Measurements from ENCODE around the gene CENPT. TPM values are rescaled to one million over a fixed set of nuclear protein-coding genes. Genes with fewer than 3 reads are reported as not detected.
"Not testable (repeated sequence)": the region's sequence is repeated elsewhere in the genome, so short reads cannot be mapped to it uniquely, and the experiment has no call there.

The CENPT gene
- total and polyA plus RNA-seq, 5 experiments from 2014 or later: 11.8 to 117 (median 17.8) TPM

GRCh38 chr16:67873435-67874370, 26.2 kb upstream of the CENPT start:
- no peak for DNase-seq

GRCh38 chr16:67872631-67873434, 25.3 kb upstream of the CENPT start, which contains the start of gene EDC4:
Gene EDC4 (plus strand): TSS chr16:67873052. CDS start chr16:67873262, 210 bp downstream.
- H3K4me3 Mint-ChIP-seq: peak within 1 kb of the TSS; percentile 87 to 95 (median 90)
- POLR2A ChIA-PET: interaction anchor here (0.5 to 2.6 kb wide), 20 partner anchors 10 to 845 kb away, joined by 3 to 15 read pairs (median 4); partner anchors contain the start of genes CTCF, NFATC3, NRN1L and PSKH1
- H3K27ac Mint-ChIP-seq: peak within 1 kb of the TSS; percentile 70 to 95 (median 94)
- peak; percentile 74 to 91 (median 86) for DNase-seq
- ATAC-seq: peak; percentile 92 to 96
- peaks cover 0 to 42% (median 6%) of the 10 kb centered on the region in 3 donors for H3K36me3 Mint-ChIP-seq
- H3K4me1 Mint-ChIP-seq: peaks cover 20 to 39% (median 33%) of the 10 kb centered on the region in 4 donors
- no peaks in the 10 kb centered on the region for H3K9me3 Mint-ChIP-seq
- no peaks in the 10 kb centered on the region for H3K27me3 Mint-ChIP-seq

More at GRCh38 chr16:67873435-67874370, 26.2 kb upstream of the CENPT start:
- H3K27ac Mint-ChIP-seq: peak overlapping the region; percentile 70 to 95 (median 94)
- peak overlapping the region; percentile 87 to 95 (median 90) for H3K4me3 Mint-ChIP-seq
- H3K4me1 Mint-ChIP-seq: peaks cover 20 to 39% (median 33%) of the 10 kb centered on the region in 4 donors
- no peaks in the 10 kb centered on the region for H3K9me3 Mint-ChIP-seq
- H3K27me3 Mint-ChIP-seq: no peaks in the 10 kb centered on the region
- H3K36me3 Mint-ChIP-seq: peaks cover 0 to 44% (median 8%) of the 10 kb centered on the region in 3 donors
- POLR2A ChIA-PET: interaction anchor here (0.5 to 2.6 kb wide), 21 partner anchors 10 to 845 kb away, joined by 3 to 15 read pairs (median 4); partner anchors contain the start of genes CTCF, NFATC3, NRN1L and PSKH1
- no peak for ATAC-seq

- DNase-seq (no peak), ATAC-seq (no peak)
- H3K27me3 Mint-ChIP-seq: no peaks in the 10 kb centered on the region
- H3K4me3 Mint-ChIP-seq: peak overlapping the region; percentile 75 to 95 (median 90)
- no peaks in the 10 kb centered on the region for H3K9me3 Mint-ChIP-seq
- H3K4me1 Mint-ChIP-seq: peaks cover 20 to 39% (median 33%) of the 10 kb centered on the region in 4 donors
- peak overlapping the region; percentile 70 to 95 (median 92) for H3K27ac Mint-ChIP-seq
- POLR2A ChIA-PET: interaction anchor here (0.6 to 2.6 kb wide), 5 partner anchors 14 to 353 kb away, joined by 3 to 16 read pairs (median 4); partner anchors contain the start of genes PSKH1 and PSMB10
- H3K36me3 Mint-ChIP-seq: peaks cover 0 to 39% (median 6%) of the 10 kb centered on the region in 3 donors
Observed at GRCh38 chr16:67872131-67872630, 24.7 kb upstream of the CENPT start.

DNA sequence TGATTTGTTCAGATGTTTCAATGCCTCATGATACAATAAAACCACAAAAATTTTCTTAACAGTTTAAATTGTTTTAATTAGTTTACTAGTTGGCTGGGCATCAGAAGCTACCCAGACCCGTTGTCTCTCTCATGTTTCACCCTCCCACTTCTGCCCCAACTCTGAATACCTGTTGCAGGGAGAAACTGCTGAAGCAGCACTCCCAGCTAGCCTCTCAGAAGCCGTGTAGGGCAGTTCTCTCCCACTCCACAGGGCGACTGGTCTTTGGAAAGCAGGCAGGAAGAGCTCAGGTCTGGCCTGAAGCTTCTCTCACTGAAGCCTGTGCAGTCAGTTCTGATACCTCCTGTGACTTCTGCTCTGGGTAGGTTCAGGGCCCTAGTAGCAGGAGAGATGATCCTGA, 23.8 kb upstream of the CENPT start:
- Mint-ChIP-seq H3K9me3 (no peaks in the 10 kb centered on the region), H3K4me3 (peak overlapping the region in 3 of 10 donors; percentile 2 to 27 (median 18)), H3K27me3 (no peaks in the 10 kb centered on the region), H3K36me3 (peaks cover 0 to 40% (median 6%) of the 10 kb centered on the region in 3 donors), H3K27ac (peak overlapping the region in 6 of 10 donors; percentile 19 to 93 (median 59)), H3K4me1 (peaks cover 20 to 39% (median 32%) of the 10 kb centered on the region in 4 donors)
- POLR2A ChIA-PET: interaction anchor here (0.9 to 1.7 kb wide), 4 partner anchors 15 to 65 kb away, joined by 3 to 16 read pairs (median 4); partner anchors contain the start of gene PSMB10
- no peak for DNase-seq
- no peak for ATAC-seq

- POLR2A ChIA-PET: interaction anchor here (0.6 to 1.4 kb wide), 2 partner anchors 26 to 47 kb away, joined by 3 read pairs; no protein-coding TSS in a partner anchor
- ATAC-seq (no peak), DNase-seq (no peak)
- peak overlapping the region in 1 of 10 donors; percentile 52 for H3K27ac Mint-ChIP-seq
- H3K27me3 Mint-ChIP-seq: no peaks in the 10 kb centered on the region
- H3K36me3 Mint-ChIP-seq: peaks cover 0 to 51% (median 6%) of the 10 kb centered on the region in 3 donors
- peaks cover 9 to 25% (median 18%) of the 10 kb centered on the region in 4 donors for H3K4me1 Mint-ChIP-seq
- H3K9me3 Mint-ChIP-seq: no peaks in the 10 kb centered on the region
- no peak overlapping the region for H3K4me3 Mint-ChIP-seq
Observed at GRCh38 chr16:67869653-67870052, 22.2 kb upstream of the CENPT start.

DNA sequence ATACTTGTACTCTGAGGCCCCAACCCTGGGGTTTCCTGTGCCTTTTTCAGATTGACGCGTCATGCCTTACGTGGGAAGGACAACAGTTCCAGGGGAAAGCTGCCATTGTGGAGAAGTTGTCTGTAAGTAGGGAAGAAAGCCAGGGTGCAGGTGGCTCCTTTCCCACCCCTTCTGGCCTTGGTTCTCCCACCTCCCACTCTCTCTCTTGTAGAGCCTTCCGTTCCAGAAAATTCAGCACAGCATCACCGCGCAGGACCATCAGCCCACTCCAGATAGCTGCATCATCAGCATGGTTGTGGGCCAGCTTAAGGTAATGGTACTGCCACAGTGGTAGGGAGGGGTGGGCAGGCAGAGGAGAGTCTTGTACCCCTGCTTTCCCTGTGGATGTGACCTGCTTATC, 20.8 kb upstream of the CENPT start:
- no peak overlapping the region for H3K27ac Mint-ChIP-seq
- H3K27me3 Mint-ChIP-seq: no peaks in the 10 kb centered on the region
- peaks cover 2 to 13% (median 6%) of the 10 kb centered on the region in 4 donors for H3K4me1 Mint-ChIP-seq
- no peak overlapping the region for H3K4me3 Mint-ChIP-seq
- no peak for DNase-seq
- ATAC-seq: no peak
- peaks cover 0 to 51% (median 6%) of the 10 kb centered on the region in 3 donors for H3K36me3 Mint-ChIP-seq
- POLR2A ChIA-PET: interaction anchor here (0.5 kb wide), 1 partner anchor 1989 kb away, joined by 4 read pairs; no protein-coding TSS in a partner anchor
- H3K9me3 Mint-ChIP-seq: no peaks in the 10 kb centered on the region

DNA sequence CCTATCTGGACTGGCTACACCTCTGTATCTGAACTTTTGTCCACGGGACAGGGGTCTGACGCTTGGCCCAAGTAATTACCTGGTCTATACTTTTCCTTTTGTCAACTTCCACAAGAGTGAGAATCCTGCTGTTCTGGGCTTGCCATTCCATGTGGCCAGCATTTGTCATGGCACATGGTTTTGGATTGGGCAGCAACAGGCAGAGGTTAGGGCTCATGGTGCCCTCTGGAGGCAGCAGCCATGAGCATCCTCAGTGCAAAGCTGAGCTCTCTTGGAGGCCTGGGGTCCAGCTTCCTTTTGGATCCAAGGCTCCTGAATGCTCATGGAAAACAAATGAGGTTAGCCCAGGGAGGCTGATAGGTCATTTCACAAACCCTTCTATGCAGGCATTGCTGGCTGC, 17.8 kb upstream of the CENPT start:
- no peaks in the 10 kb centered on the region for H3K27me3 Mint-ChIP-seq
- no peaks in the 10 kb centered on the region for H3K9me3 Mint-ChIP-seq
- POLR2A ChIA-PET: interaction anchor here (0.6 to 0.7 kb wide), 2 partner anchors 113 to 119 kb away, joined by 3 read pairs; no protein-coding TSS in a partner anchor
- DNase-seq (peak in 1 of 10 donors; percentile 23), ATAC-seq (peak in 1 of 2 donors; percentile 72)
- H3K4me1 Mint-ChIP-seq: peaks cover 2 to 16% (median 7%) of the 10 kb centered on the region in 4 donors
- H3K4me3 Mint-ChIP-seq: no peak overlapping the region
- H3K36me3 Mint-ChIP-seq: peaks cover 0 to 49% (median 0%) of the 10 kb centered on the region in 3 donors
- peak overlapping the region in 1 of 10 donors; percentile 81 for H3K27ac Mint-ChIP-seq

GRCh38 chr16:67864594-67864993, 17.1 kb upstream of the CENPT start:
- no peaks in the 10 kb centered on the region for H3K9me3 Mint-ChIP-seq
- peaks cover 2 to 16% (median 7%) of the 10 kb centered on the region in 4 donors for H3K4me1 Mint-ChIP-seq
- no peak for DNase-seq
- ATAC-seq: no peak
- H3K27me3 Mint-ChIP-seq: no peaks in the 10 kb centered on the region
- peaks cover 0 to 44% (median 0%) of the 10 kb centered on the region in 3 donors for H3K36me3 Mint-ChIP-seq
- POLR2A ChIA-PET: interaction anchor here (1.1 kb wide), 1 partner anchor 48 kb away, joined by 10 read pairs; no protein-coding TSS in a partner anchor
- H3K4me3 Mint-ChIP-seq: no peak overlapping the region
- H3K27ac Mint-ChIP-seq: peak overlapping the region in 2 of 10 donors; percentile 57 to 68

GRCh38 chr16:67864044-67864443, 16.6 kb upstream of the CENPT start:
- Mint-ChIP-seq H3K27ac (peak overlapping the region in 1 of 10 donors; percentile 77), H3K4me1 (peaks cover 2 to 16% (median 7%) of the 10 kb centered on the region in 4 donors), H3K36me3 (peaks cover 0 to 41% (median 0%) of the 10 kb centered on the region in 3 donors)
- not testable (repeated sequence) for ATAC-seq, DNase-seq, H3K9me3 Mint-ChIP-seq, H3K27me3 Mint-ChIP-seq, H3K4me3 Mint-ChIP-seq
- POLR2A ChIA-PET: interaction anchor here (1.1 kb wide), 1 partner anchor 48 kb away, joined by 10 read pairs; no protein-coding TSS in a partner anchor

DNA sequence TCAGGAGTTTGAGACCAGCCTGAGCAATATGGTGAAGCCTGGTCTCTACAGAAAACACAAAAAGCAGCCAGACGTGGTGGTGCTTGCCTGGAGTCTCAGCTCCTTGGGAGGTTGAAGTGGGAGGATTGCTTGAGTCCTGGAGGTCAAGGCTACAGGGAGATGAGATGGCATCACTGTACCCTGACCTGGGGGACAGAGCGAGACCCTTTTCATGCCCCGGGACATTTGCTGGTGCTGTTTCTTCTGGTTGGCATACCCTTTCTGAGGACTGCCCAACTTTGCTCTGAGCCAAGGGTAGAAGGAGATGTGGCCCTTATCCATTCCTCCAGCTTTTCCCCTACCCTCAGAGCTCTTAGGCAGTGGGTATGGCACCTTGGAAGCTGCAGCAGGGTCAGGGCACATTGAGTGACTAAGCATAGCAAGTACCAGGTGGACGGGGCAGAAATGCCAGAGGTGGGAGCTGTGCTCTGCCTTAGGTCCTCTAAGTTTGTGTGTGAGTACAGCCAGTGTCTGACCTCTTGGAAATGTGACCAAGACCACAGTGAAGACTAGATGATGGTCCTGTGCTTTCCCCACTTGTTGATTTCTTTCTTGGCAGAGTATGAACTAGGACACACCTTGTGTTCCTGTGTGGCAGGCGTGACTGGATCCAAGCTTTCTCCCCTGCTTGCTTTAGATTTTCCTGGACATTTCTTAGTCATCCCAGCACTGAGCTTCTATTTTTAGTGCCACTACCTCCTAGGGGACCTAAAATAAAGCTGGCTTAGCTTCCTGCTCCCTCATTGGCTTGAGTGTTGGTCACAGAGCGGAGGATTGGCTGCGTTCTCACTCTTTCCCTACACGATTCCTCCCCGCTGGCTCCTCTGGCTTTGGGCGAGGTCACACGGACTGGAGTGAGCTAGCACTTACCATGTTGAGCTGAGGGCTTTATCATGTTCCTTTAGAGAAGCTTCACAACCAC, 15.4 kb upstream of the CENPT start:
- Mint-ChIP-seq H3K27ac (peak overlapping the region in 3 of 10 donors; percentile 17 to 56 (median 29)), H3K9me3 (no peaks in the 10 kb centered on the region), H3K4me1 (peaks cover 10 to 25% (median 14%) of the 10 kb centered on the region in 4 donors), H3K4me3 (no peak overlapping the region), H3K36me3 (peaks cover 0 to 35% (median 0%) of the 10 kb centered on the region in 3 donors), H3K27me3 (no peaks in the 10 kb centered on the region)
- POLR2A ChIA-PET: interaction anchor here (0.6 to 1.1 kb wide), 3 partner anchors 11 to 157 kb away, joined by 3 to 10 read pairs (median 4); no protein-coding TSS in a partner anchor
- no peak for ATAC-seq
- no peak for DNase-seq

All from naive thymus-derived CD8-positive, alpha-beta T cell (primary cell).